ENCODE measurements around the gene PRKN.

PRKN gene

DNA sequence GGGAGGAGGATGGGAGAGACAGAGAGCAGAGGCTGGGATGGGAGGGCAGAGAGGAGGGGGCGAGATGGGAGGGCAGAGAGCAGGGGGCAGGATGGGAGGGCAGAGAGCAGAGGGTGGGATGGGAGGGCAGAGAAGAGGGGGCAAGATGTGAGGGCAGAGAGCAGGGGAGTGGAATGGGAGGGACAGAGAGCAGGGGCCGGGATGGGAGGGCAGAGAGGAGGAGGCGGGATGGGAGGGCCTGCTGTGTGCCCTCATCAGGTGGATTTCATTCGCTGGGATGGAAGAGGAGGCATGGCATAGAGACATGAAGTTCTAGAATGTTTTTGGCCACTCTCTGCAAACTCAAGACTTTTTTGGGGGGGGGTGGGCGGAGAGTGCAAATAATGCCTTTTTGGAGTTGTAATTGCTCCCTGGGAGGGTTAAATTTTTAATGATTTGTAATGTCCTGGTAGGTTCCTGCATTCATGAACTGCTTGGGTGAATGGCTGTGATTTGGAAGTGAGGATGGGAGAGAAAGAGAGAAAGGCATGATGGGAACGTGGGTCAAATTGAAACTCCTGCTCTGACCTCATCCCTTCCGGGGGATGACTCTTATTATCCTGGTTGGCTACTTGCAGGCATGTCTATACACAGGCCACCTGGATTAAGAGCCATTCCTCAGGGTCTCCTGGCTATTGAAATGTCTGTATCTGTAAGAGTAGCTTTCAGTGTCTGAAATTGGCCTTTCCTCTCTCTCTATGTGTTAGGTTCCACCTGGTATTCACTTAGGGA, 1291.3 kb downstream of the PRKN start:
- DNase-seq (ENCODE audit: low read depth in 3 of 3, low spot score in 1 of 3): no peak

DNA sequence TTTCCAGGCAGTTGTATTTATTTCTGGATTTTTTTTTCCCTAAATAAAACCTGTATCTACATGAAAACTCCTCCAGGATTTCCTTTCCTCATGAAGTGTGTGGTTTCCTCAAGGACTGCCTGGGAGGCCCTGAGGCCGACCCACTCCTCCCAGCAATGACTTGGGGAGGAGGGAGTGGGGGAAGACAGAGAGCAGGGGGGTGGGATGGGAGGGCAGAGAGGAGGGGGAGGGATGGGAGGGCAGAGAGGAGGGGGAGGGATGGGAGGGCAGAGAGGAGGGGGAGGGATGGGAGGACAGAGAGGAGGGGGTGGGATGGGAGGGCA, 1291.9 kb downstream of the PRKN start:
- no peak for DNase-seq (ENCODE audit: low read depth in 3 of 3, low spot score in 1 of 3)

DNA sequence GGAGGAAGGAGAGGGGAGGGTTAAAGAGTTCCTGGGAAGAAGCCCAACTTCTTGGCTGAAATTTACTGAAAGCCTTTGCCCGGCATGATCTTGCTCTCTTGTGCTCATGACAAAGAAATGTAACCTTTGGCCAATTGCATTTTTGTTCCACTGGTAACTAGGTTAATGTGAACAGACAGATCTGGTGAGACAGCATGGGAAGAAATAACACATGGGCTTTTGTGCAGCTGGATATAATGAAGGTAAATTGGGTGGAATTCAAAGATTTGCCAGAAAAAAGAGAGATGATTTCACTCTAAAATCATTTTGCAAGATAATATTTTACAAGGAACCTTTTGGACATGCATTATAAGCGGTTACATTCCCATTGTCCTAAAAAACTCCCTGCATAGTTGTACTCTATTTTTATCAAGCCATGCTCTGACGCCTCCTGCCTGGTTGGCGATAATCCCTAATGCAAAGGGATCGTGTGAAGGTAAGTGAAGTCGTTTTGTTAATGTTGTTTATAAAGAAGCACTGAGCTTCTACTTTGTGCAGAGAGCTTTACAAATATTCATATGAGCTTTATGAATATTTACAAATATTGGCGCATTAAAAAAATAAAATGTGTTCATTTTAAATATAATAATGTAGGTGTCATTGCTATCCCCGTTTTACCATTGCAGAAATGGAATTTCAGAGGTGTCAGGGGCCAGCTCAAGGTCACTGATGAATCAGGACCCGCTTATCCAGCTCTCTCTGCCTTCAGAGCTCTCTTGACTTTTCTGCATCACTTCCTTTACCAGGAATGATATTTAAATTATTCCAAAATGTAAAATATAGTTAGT, 1292.4 kb downstream of the PRKN start:
- no peak for DNase-seq (ENCODE audit: low read depth in 3 of 3, low spot score in 1 of 3)

DNA sequence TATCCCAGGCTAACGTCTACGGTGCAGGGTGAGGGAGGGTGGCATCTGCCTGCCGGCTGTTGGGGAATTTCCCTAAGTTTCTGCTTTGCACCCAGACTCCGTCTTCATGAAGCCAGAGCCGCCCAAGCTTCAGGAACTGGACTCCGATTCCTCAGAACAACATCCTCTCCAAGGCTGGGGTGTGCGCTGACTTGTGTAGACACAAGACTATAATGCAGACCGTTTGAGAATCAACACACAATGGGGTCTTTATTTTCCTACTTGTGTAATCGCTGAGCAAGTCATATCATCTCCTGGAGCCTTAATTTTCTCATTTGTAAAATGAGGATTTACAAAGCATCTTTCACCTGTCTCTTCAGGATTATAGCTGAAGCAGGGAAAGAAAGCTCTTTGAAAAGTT, 1293.2 kb downstream of the PRKN start:
- no peak for DNase-seq (ENCODE audit: low read depth in 3 of 3, low spot score in 1 of 3)

DNA sequence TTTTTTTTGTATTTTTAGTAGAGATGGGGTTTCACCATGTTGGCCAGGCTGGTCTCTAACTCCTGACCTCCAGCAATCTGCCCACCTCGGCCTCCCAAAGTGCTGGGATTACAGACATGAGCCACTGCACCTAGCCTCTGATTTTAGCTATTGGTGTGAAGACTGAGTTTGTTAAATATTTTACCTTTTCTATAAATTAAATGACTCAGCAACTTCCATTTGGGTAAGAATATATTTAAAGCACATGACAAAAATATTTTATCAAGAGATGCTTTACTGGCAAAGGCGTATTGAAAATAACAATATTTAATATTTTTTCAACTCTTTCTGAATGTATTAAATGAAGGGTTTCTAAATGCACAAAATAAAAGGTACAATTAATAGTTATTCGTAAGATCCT, 1295.0 kb downstream of the PRKN start:
- no peak for DNase-seq (ENCODE audit: low read depth in 3 of 3, low spot score in 1 of 3)

DNA sequence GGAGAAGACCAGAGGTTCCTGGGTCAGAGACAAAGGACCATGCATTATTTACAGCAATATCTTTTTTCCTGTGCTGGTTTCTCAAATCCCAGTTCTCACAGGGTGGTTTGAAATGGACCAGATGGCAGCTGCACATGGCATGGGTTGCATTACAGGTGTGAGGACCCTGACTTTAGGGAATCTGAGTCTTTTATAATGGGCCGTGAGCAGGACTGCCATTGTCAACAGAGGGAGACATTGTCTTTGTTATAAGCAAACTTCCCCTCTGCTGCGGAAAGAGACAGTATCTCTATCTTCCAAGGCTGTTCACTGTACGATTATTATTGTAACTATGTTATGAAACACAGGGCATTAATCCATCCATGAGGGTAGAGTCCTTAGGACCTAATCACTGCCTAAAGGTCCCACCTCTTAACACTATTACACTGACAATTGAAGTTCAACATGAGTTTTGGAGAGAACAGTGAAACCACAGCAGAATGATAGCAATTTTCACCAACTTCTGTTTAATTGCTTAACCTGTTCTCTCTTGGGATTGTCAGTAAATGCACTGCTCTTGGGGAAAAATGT, 1297.6 kb downstream of the PRKN start:
- DNase-seq (ENCODE audit: low read depth in 3 of 3, low spot score in 1 of 3): no peak

DNA sequence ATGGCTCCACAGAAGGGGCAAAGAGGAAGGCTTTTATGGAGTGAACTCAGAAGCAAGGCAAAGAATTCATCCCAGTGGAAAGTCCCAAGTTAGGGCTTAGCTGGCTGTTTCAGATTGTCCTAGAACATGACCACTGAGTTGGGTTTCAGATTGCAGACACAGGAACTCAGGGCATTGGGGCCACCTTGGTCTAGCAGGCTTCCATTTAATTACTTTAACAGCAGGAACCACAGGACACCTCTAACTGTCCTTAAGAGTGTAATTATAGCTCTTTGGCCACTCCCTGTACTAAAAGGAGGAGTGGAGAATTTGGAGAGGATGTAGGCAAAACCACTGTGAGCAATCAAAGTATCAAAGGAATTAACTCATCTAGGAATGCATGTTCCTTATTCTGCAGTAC, 1303.1 kb downstream of the PRKN start:
- DNase-seq (ENCODE audit: low read depth in 3 of 3, low spot score in 1 of 3): no peak

DNA sequence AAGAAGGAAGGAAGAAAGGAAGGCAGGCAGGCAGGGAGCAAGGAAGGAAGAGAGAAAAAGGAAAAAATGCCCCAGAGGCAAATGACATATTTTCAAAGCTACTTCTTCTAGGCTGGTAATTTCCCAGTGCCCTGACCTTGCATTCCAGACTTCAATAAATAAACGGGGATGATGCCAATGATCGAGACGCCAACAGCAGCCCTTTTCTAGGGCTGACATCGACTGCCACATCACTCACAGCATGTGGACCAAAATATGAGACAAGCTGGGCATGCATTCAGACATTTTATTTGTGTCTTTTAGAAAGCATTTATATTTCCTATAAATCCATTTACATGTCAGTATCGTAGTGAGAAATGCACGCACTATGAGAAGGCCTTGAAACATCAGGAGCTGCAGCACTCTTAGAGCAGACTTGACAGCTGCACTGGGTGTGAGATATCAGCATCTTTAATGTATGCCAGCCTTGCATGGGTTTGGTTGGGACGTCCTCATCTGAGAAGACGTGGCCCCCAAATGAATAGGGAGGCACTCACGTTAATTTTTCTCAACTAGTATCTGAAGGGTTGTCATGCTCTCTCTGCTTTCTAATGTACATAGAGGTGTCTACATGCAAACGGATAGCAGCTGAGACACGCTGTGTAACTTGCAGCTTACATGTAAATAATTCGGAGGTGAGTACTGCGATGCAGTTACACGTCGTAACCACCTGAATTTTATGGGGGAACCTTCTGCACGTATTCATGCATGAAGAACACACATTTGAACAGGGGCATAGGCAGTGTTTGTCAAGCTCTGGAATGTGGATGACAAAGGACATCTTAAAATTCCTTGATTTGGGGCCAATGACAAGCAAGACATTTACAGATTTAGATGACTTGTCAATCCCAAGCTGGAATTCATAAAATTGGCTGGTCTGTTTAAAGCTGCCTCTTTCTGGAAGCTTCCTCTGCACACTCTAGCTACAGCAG, 1304.6 kb downstream of the PRKN start:
- no peak for DNase-seq (ENCODE audit: low read depth in 3 of 3, low spot score in 1 of 3)

DNA sequence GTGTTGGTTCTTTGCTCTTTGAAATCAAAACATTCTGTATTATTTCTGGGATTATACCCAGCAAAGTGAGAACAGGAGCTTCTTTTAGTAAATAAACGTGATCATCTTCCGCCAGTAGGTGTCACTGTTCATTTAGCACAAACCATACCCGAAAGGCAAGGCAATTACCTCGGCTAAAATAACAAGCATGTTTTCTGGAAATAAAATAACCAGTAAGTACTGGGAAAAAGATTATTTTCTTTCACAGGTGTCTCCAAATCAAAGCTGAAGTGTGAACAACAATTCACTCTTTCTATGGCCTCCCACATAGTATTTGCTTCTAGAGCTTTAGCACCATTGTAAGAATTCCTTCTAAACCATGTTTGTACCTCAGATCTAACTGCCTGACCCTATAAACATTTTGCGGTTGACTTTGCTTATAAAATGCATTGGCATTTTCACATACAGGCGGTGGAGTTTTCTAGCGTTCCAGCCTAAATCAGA, 1309.1 kb downstream of the PRKN start:
- DNase-seq (ENCODE audit: low read depth in 3 of 3, low spot score in 1 of 3): no peak

DNA sequence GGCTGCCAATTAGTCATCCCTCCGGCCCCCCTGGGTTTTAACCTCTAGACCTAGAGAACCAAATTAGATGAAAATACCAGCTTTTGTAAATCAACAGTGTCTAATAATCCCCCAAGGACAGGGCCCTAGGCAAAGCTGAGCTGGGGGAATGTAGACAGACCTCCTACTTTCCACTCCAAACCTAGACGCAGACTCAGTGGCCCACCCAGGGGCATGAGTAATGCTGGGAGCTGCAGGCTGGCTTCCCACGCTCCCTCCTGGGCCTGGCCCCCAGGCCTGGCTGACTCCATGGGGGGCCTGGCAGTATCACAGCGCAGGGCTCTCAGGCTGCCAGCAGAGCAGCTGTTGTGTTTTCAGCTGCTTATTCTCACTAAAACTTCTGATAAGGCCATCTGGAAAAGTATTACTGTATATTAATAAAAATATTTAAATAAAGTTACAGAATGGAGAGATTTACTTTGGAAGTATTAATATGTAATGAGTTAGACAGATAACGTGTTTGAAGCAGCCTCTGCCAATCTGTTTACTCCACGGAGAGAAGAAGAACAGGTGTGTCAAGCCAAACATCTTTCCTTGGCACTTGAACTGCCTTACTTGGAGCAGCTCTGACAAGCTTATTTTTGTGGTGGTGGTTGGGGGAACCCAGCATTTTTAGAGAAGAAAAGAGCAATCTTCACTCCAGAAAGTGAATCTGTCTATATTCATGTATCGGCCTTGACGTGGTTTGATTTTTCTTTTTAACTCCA, 1309.7 kb downstream of the PRKN start:
- no peak for DNase-seq (ENCODE audit: low read depth in 3 of 3, low spot score in 1 of 3)

DNA sequence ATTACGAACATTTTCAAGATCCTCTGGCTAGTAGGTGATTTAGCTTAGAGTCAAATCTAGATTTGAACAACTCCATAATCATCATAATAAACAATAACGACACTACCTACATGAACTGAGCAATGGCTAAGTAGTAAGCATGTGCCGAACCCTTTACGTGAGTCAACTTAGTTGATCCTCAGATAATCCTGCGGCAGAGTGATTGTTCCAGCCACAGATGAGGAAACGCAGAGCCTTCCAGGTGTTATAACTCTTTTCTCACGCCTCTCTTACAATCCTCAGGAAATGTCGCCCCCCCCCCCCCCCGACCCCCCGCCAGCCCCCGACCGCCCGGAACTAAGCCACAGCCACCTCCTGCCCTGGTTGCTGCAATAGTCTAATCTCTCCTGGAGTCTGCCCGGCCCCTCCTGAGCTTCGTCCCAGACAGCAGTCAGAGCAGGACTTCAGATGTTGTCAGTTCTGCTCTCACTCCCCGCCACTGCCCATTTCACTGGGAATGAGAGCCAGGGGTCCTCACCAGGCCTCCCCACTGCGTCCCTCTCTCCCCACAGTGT, 1312.2 kb downstream of the PRKN start:
- no peak for DNase-seq (ENCODE audit: low read depth in 3 of 3, low spot score in 1 of 3)

DNA sequence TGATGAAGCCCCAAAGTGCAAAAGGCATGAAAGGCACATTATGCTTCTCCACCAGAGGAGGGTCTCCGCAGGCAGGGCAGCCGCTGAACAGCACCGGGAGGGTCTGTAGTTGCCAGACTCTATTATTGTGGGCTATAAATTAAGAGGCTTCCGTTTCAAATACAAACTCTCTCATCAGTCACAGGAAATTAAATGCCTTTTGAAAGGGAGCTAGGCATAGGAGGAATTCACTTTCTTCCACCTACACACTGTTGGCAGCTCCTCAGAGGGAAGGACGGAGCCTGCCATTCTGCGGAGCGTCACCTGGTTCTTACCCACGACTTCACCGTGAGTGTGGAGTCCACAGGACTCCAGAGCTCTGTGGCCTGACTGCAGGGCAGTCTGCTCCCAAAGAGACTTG, 1312.9 kb downstream of the PRKN start:
- DNase-seq (ENCODE audit: low read depth in 3 of 3, low spot score in 1 of 3): no peak

DNA sequence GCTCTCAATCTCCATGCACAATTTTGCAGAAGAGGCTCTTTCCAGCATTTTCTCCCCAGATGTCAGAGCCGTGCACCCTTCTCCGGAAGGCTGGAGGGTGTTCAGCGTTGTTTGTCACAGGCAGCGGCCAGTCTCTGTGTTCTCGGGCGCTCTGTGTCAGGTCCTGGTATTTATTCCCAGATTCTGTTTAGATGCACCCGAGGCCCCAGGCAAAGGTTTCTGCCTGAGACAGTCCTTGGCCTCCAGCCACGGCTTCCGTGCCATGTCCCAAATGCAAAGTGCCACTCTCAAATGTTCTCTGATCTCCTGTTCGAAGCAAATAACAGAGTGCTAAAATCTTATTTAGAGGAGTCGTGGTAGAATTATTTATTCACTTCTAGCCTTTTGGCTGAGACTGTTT, 1313.4 kb downstream of the PRKN start:
- DNase-seq (ENCODE audit: low read depth in 3 of 3, low spot score in 1 of 3): no peak

DNA sequence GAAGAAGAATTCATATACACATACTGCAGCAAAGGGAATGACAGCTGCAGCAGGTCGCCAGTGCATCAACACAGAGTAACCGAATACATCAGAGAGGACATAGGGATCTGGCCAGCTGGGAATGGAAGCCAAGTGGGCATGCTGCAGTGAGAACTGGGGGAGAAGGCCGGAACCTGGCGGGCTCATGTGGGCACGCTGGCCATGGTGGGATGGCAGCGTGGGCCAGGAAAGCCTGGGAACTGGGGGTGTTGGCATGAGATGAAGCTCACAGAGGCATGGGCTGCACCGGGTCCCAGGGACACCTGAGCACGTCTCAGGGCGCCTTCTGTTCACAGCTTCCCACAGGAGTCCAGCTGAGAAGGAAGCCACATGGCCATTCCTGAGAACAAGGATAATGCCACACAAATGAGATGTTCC, 1314.2 kb downstream of the PRKN start:
- no peak for DNase-seq (ENCODE audit: low read depth in 3 of 3, low spot score in 1 of 3)

DNA sequence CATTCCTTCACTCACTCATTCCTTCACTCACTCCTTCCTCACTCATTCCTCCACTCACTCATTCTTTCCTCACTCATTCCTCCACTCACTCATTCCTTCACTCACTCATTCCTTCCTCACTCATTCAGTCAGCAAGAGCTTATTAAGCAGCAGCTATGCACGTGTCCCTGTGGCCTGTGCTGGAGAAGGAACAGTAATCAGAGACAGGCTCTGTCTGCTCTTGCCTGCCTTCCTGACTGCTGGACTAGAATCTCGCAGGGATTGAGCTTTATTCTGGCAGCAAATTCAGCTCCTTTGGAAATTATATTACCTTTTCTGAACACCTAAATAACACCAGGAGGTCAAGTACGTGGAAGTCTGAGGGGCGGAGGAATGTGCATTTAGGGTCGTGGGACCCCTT, 1314.8 kb downstream of the PRKN start:
- no peak for DNase-seq (ENCODE audit: low read depth in 3 of 3, low spot score in 1 of 3)

DNA sequence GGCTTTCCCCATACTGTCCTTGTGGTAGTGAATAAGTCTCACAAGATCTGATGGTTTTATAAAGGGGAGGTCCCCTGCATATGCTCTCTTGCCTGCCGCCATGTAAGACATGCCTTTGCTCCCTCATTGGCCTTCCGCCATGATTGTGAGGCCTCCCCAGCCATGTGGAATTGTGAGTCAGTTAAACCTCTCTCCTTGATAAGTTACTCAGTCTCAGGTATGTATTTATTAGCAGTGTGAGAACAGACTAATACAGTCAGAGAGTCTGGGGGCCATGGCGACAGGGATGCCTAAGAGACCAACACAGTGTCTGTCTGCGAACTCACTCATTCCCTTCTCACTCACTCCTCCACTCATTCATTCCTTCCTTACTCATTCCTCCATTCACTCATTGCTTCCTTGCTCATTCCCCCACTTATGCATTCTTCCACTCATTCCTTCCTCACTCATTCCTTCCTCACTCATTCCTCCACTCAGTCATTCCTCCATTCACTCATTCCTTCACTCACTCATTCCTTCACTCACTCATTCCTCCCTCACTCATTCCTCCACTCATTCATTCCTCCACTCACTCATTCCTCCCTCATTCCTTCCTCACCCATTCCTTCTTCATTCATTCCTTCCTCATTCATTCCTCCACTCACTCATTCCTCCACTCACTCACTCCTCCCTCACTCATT, 1316.2 kb downstream of the PRKN start:
- no peak for DNase-seq (ENCODE audit: low read depth in 3 of 3, low spot score in 1 of 3)

DNA sequence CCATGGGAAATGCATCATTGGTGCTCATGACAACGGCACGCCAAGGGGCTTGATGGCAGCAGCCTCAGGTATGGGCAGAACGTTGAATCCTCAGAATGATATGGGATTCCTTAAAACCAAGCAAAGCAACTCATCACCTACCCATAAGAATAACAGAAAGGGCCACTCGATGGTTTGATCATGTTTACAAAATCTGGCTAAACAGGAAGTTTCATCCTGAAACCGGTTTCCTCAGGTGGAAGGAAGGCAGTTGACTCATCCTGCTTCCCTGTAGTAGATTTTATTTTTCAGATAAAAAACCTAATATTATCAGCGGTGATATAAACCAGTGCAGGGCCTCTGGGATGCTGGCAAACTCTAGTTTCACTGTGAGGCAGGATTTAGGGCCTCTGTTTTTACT, 1316.8 kb downstream of the PRKN start:
- no peak for DNase-seq (ENCODE audit: low read depth in 3 of 3, low spot score in 1 of 3)

DNA sequence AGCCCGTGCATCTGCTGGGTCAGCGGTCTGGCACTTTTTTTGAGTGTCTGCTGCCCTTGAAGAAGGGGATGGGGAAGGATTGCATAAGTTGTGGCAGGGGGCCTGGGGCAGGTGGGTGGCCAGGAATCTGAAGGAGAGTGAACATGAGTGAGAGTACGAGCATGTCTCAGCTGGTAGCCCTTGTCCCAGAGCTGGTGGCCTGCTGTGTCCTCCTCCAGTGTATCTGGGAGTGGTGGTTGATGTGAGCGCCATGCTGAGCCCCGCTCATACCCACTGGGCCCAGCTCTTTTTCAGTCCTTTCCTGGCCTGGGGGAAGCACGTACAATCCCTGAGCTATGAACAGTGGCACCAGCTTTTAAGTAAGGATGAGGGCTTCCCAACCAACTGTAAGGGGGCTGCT, 1317.5 kb downstream of the PRKN start:
- no peak for DNase-seq (ENCODE audit: low read depth in 3 of 3, low spot score in 1 of 3)

DNA sequence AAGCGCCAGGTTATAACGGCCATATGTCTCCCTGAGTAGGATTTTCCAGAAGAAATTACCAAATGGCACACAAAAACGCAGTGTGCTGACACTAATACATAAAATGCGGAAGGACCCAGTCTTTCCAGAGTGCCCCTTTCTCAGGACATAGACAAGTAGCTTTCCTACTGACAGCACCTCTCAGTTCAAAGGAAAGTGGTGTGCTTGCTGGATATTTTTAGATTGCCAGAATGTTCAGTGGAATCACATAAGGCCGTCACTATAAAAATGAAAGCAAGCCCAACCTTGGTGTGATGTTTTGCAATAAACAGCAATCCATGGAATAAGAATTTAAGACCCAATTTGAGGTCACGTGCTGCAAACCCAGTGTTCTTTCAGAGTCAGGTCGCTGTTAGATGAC, 1318.2 kb downstream of the PRKN start:
- DNase-seq (ENCODE audit: low read depth in 3 of 3, low spot score in 1 of 3): no peak

DNA sequence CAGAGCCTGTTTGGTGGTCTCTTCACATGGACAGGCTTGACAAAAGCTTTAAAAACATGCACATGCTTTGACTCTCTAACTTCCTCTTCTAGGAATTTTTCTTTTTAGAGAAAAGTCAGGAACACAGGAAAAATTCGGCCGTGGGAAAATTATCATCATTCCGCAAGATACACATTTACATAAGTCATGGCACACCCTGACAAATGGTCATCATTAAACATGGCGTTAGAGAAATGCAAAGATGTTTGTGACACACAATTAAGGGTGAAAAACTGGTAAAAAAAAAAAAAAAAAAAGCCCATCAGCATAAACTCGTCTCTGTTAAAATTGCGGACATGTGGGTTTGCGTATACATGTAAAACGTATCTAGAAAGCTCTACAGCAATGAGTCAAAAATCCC, 1319.5 kb downstream of the PRKN start:
- DNase-seq (ENCODE audit: low read depth in 3 of 3, low spot score in 1 of 3): no peak

Measured in stimulated activated CD4-positive, alpha-beta T cell treated with anti-CD3 and anti-CD28 coated beads, TNF-alpha, amount 100 ng/mL, for 1 hour (primary cell).